SJCRH30 (cell line): ENCODE results near the gene TMEM50A. TPM values are rescaled to one million over a fixed set of nuclear protein-coding genes. Genes with fewer than 3 reads are reported as not detected.
"Not testable (repeated sequence)": the region's sequence is repeated elsewhere in the genome, so short reads cannot be mapped to it uniquely, and the experiment has no call there.

Experiments used
- DNase-seq, 2 experiments: peaks; one replicate each; pipeline ENCODE4 v3.0.0-alpha.2; 2015 to 2020
- H3K27ac ChIP-seq: fragments of 250-450 bp; sonication (Bioruptor Pico); 2 replicates; pipeline ENCODE4 v1.5.1; 2020; ENCODE audit warnings: mild to moderate bottlenecking, moderate library complexity
- H3K27me3 ChIP-seq: fragments of 250-450 bp; sonication (Bioruptor Pico); 2 replicates; pipeline ENCODE4 v1.5.1; 2020; ENCODE audit warnings: mild to moderate bottlenecking, moderate library complexity
- H3K36me3 ChIP-seq: fragments of 250-450 bp; sonication (Bioruptor Pico); 2 replicates; pipeline ENCODE4 v1.5.1; 2020; ENCODE audit warnings: mild to moderate bottlenecking, moderate library complexity
- H3K4me1 ChIP-seq: fragments of 250-450 bp; sonication (Bioruptor Pico); 2 replicates; pipeline ENCODE4 v1.5.1; 2020; ENCODE audit warnings: mild to moderate bottlenecking, moderate library complexity
- H3K4me3 ChIP-seq: fragments of 250-450 bp; sonication (Bioruptor Pico); 2 replicates; pipeline ENCODE4 v1.5.1; 2020; ENCODE audit warnings: mild to moderate bottlenecking, moderate library complexity
- H3K9me3 ChIP-seq: fragments of 250-450 bp; sonication (Bioruptor Pico); replicated peaks from 2 replicates; pipeline ENCODE4 v1.5.1; 2020; ENCODE audit warnings: mild to moderate bottlenecking, moderate library complexity
- total RNA-seq: library from RNA; depleted of rRNA; stranded (reverse); fragments of >200 nt; shearing (Covaris generic); gene quantifications from 2 replicates; pipeline ENCODE4 v1.2.3, GENCODE V29; 2014; rRNA removed

The TMEM50A gene
- total RNA-seq, 1 experiment from 2014 or later, result 137 TPM

GRCh38 chr1:25392841-25393240 lies 54.7 kb downstream of the TMEM50A start:
- Histone ChIP-seq H3K27ac (no peak overlapping the region), H3K36me3 (no peaks in the 10 kb centered on the region), H3K4me3 (no peak overlapping the region), H3K27me3 (no peaks in the 10 kb centered on the region), H3K4me1 (no peaks in the 10 kb centered on the region), H3K9me3 (no peaks in the 10 kb centered on the region)
- DNase-seq, result no peak

GRCh38 chr1:25397549-25397948 lies 59.4 kb downstream of the TMEM50A start:
- H3K4me3 ChIP-seq, H3K9me3 ChIP-seq, H3K4me1 ChIP-seq, DNase-seq, H3K27me3 ChIP-seq, H3K36me3 ChIP-seq, H3K27ac ChIP-seq: not testable (repeated sequence)

- not testable (repeated sequence) for DNase-seq, H3K27me3 ChIP-seq, H3K27ac ChIP-seq, H3K4me1 ChIP-seq, H3K36me3 ChIP-seq, H3K9me3 ChIP-seq, H3K4me3 ChIP-seq
Observed at GRCh38 chr1:25398079-25398478, 59.9 kb downstream of the TMEM50A start.

GRCh38 chr1:25402947-25403803 lies 65.0 kb downstream of the TMEM50A start:
- H3K9me3 ChIP-seq, H3K36me3 ChIP-seq, H3K27me3 ChIP-seq, H3K27ac ChIP-seq, H3K4me3 ChIP-seq, H3K4me1 ChIP-seq: not testable (repeated sequence)
- peak in 1 of 2 experiments; percentile 38 for DNase-seq

- H3K27ac ChIP-seq, H3K27me3 ChIP-seq, H3K36me3 ChIP-seq, DNase-seq, H3K9me3 ChIP-seq, H3K4me1 ChIP-seq, H3K4me3 ChIP-seq: not testable (repeated sequence)
Observed at GRCh38 chr1:25405731-25406305, 67.7 kb downstream of the TMEM50A start.

- not testable (repeated sequence) for H3K27ac ChIP-seq, H3K36me3 ChIP-seq, H3K27me3 ChIP-seq, H3K4me1 ChIP-seq, H3K4me3 ChIP-seq, H3K9me3 ChIP-seq
- peak in 1 of 2 experiments; percentile 33 for DNase-seq
Observed at GRCh38 chr1:25409641-25410427, 71.7 kb downstream of the TMEM50A start.

Other genes starting within 250 kb of the TMEM50A start
- gene SYF2, start 105.8 kb upstream of the TMEM50A start, total RNA-seq, result 39.3 and 43.2 TPM in 2 replicates
- 45.3 and 58.0 TPM in 2 replicates for gene RSRP1, start 90.9 kb upstream of the TMEM50A start, total RNA-seq
- not detected in 2 replicates for gene RHD, start 65.8 kb upstream of the TMEM50A start, total RNA-seq
- gene RHCE, start 82.5 kb downstream of the TMEM50A start, total RNA-seq, result 0.18 and 0.28 TPM in 2 replicates
- gene MACO1, start 92.6 kb downstream of the TMEM50A start, total RNA-seq, result 17.3 and 17.5 TPM in 2 replicates
- 22.8 and 23.9 TPM in 2 replicates for gene LDLRAP1, start 205.3 kb downstream of the TMEM50A start, total RNA-seq